ENCODE data around the gene ARMC5.

GRCh38 chr16:31438414-31438813, 20.9 kb upstream of the ARMC5 start:
- TF ChIP-seq CTCF (IDR thresholded peaks at IDR 0.05) (no peak), POLR2A (IDR thresholded peaks at IDR 0.05) (no peak)

All from body of pancreas (tissue), 4 donors.